H9 (cell line): ENCODE data around the gene KRTAP5-11. TPM values are rescaled to one million over a fixed set of nuclear protein-coding genes. Genes with fewer than 3 reads are reported as not detected.
A peak's percentile ranks its signal among the peaks of the same experiment; 100 is the strongest.
"Not testable (repeated sequence)": the region's sequence is repeated elsewhere in the genome, so short reads cannot be mapped to it uniquely, and the experiment has no call there.

Experiments used
- DNase-seq: peaks from one replicate; pipeline ENCODE4 v3.0.0-alpha.2; 2017
- H2AFZ ChIP-seq: one replicate; pipeline ENCODE4 v1.6.1; 2013; ENCODE audit warnings: mild to moderate bottlenecking, low read length, control low read depth, moderate library complexity
- H2AK5ac ChIP-seq: 2 replicates; pipeline ENCODE4 v1.6.1; 2013; ENCODE audit warnings: low read length, control low read depth, mixed read lengths; ENCODE audit not compliant: insufficient read length
- H2BK120ac ChIP-seq: one replicate; pipeline ENCODE4 v1.6.1; 2013; ENCODE audit warnings: low read depth, mild to moderate bottlenecking, low read length, control low read depth, inconsistent platforms; ENCODE audit not compliant: poor library complexity, severe bottlenecking
- H2BK12ac ChIP-seq: 2 replicates; pipeline ENCODE4 v1.6.1; 2013; ENCODE audit warnings: low read length, control low read depth, mixed read lengths, low read depth; ENCODE audit not compliant: insufficient read length
- H2BK15ac ChIP-seq: 2 replicates; pipeline ENCODE4 v1.6.1; 2013; ENCODE audit warnings: low read depth, low read length, control low read depth
- H2BK20ac ChIP-seq: one replicate; pipeline ENCODE4 v1.6.1; 2013; ENCODE audit warnings: low read depth, mild to moderate bottlenecking, low read length, control low read depth, inconsistent platforms; ENCODE audit not compliant: poor library complexity, severe bottlenecking
- H2BK5ac ChIP-seq: 2 replicates; pipeline ENCODE4 v1.6.1; 2013; ENCODE audit warnings: low read length, control low read depth, mixed read lengths; ENCODE audit not compliant: insufficient read length
- H3K14ac ChIP-seq: 2 replicates; pipeline ENCODE4 v1.6.1; 2013; ENCODE audit warnings: low read length, control low read depth; ENCODE audit not compliant: insufficient read depth
- H3K18ac ChIP-seq: 2 replicates; pipeline ENCODE4 v1.6.1; 2013; ENCODE audit warnings: low read depth, mild to moderate bottlenecking, mixed read lengths, low read length, control low read depth; ENCODE audit not compliant: insufficient read length
- H3K23ac ChIP-seq: 2 replicates; pipeline ENCODE4 v1.6.1; 2013; ENCODE audit warnings: low read length, control low read depth, mixed read lengths, low read depth; ENCODE audit not compliant: insufficient read length
- H3K23me2 ChIP-seq: 2 replicates; pipeline ENCODE4 v1.6.1; 2013; ENCODE audit warnings: low read depth, mild to moderate bottlenecking, mixed read lengths, low read length, control low read depth; ENCODE audit not compliant: insufficient read length, poor library complexity, severe bottlenecking
- H3K27ac ChIP-seq: 2 replicates; pipeline ENCODE4 v1.5.1; 2013; ENCODE audit warnings: low read length, control low read depth, mixed read lengths, low read depth; ENCODE audit not compliant: insufficient read length
- H3K27me3 ChIP-seq: 2 replicates; pipeline ENCODE4 v1.6.1; 2013; ENCODE audit warnings: low read length, control low read depth, inconsistent platforms; ENCODE audit not compliant: insufficient read depth
- H3K4ac ChIP-seq: 2 replicates; pipeline ENCODE4 v1.6.1; 2013; ENCODE audit warnings: low read depth, mild to moderate bottlenecking, control low read depth, inconsistent platforms, low read length, moderate library complexity
- H3K4me1 ChIP-seq: 2 replicates; pipeline ENCODE4 v1.6.1; 2013; ENCODE audit warnings: low read length, control low read depth, inconsistent platforms; ENCODE audit not compliant: insufficient read depth
- H3K4me2 ChIP-seq: 2 replicates; pipeline ENCODE4 v1.6.1; 2013; ENCODE audit warnings: low read length, control low read depth, mixed read lengths; ENCODE audit not compliant: insufficient read length, insufficient read depth
- H3K56ac ChIP-seq: 2 replicates; pipeline ENCODE4 v1.6.1; 2013; ENCODE audit warnings: low read depth, mild to moderate bottlenecking, mixed read lengths, low read length, control low read depth; ENCODE audit not compliant: insufficient read length
- H3K79me1 ChIP-seq: 2 replicates; pipeline ENCODE4 v1.6.1; 2013; ENCODE audit warnings: low read depth, mild to moderate bottlenecking, moderate library complexity, low read length, control low read depth, inconsistent platforms; ENCODE audit not compliant: insufficient read depth, poor library complexity, severe bottlenecking
- H3K79me2 ChIP-seq: 2 replicates; pipeline ENCODE4 v1.6.1; 2013; ENCODE audit warnings: low read length, control low read depth, inconsistent platforms; ENCODE audit not compliant: insufficient read depth
- H3K9ac ChIP-seq: 2 replicates; pipeline ENCODE4 v1.6.1; 2013; ENCODE audit warnings: low read length, control low read depth, mixed read lengths; ENCODE audit not compliant: insufficient read length; ENCODE audit errors: extremely low read depth
- H3K9me3 ChIP-seq: one replicate; pipeline ENCODE4 v1.6.1; 2013; ENCODE audit warnings: low read depth, low read length, inconsistent platforms; ENCODE audit not compliant: control insufficient read depth
- H3T11ph ChIP-seq: one replicate; pipeline ENCODE4 v1.6.1; 2013; ENCODE audit warnings: mild to moderate bottlenecking, low read length, control low read depth, inconsistent platforms
- H4K20me1 ChIP-seq: one replicate; pipeline ENCODE4 v1.6.1; 2013; ENCODE audit not compliant: control insufficient read depth, insufficient read length, insufficient read depth
- H4K5ac ChIP-seq: 2 replicates; pipeline ENCODE4 v1.6.1; 2013; ENCODE audit warnings: low read depth, mild to moderate bottlenecking, mixed read lengths, low read length, control low read depth; ENCODE audit not compliant: insufficient read length
- H4K8ac ChIP-seq: replicated peaks from 2 replicates; pipeline ENCODE4 v1.6.1; 2013; ENCODE audit warnings: low read length, control low read depth, mixed read lengths, low read depth; ENCODE audit not compliant: insufficient read length
- H4K91ac ChIP-seq: 2 replicates; pipeline ENCODE4 v1.6.1; 2013; ENCODE audit warnings: low read depth, mild to moderate bottlenecking, moderate library complexity, mixed read lengths, low read length, control low read depth; ENCODE audit not compliant: insufficient read length
- H3K27ac Mint-ChIP-seq, 3 experiments: 2 replicates in 2 of 3; 3 replicates in 1 of 3; pipeline ENCODE4 v1.8.0; 2020 to 2021; ENCODE audit warnings: mixed read lengths in 3 of 3, mild to moderate bottlenecking in 1 of 3, moderate library complexity in 1 of 3
- H3K27me3 Mint-ChIP-seq: 2 replicates; pipeline ENCODE4 v1.8.0; 2021; ENCODE audit warnings: low read depth, mild to moderate bottlenecking, moderate library complexity, mixed read lengths
- H3K36me3 Mint-ChIP-seq, 3 experiments: 2 replicates in 2 of 3; 3 replicates in 1 of 3; pipeline ENCODE4 v1.8.0; 2020 to 2021; ENCODE audit warnings: low read depth in 3 of 3, mixed read lengths in 3 of 3; ENCODE audit not compliant: insufficient read depth in 1 of 3
- H3K4me1 Mint-ChIP-seq, 2 experiments: 2 replicates each; pipeline ENCODE4 v1.8.0; 2020; ENCODE audit warnings: mixed read lengths in 2 of 2
- H3K4me3 Mint-ChIP-seq, 2 experiments: 2 replicates in 1 of 2; 3 replicates in 1 of 2; pipeline ENCODE4 v1.8.0; 2020 to 2021; ENCODE audit warnings: mild to moderate bottlenecking in 2 of 2, mixed read lengths in 2 of 2, moderate library complexity in 1 of 2
- H3K9me3 Mint-ChIP-seq, 2 experiments: 2 replicates in 1 of 2; 3 replicates in 1 of 2; pipeline ENCODE4 v1.8.0; 2020; ENCODE audit warnings: mild to moderate bottlenecking in 2 of 2, mixed read lengths in 2 of 2, moderate library complexity in 1 of 2
- WGBS: extraction: QIAGEN DNeasy Blood & Tissue Kit; methylation state at CpG from one replicate; pipeline ENCODE4 v1.1.7; 2013; ENCODE audit warnings: missing lambda C conversion rate, low lambda C conversion rate, mixed read lengths; ENCODE audit not compliant: insufficient read length; ENCODE audit errors: extremely low coverage; 5-methylcytosine and 5-hydroxymethylcytosine counted together
- total RNA-seq: library from RNA; stranded (reverse); gene quantifications from 2 replicates; pipeline ENCODE4 v1.2.1, GENCODE V29; 2021
- TF ChIP-seq, protein P1 (sequence below): fragments of 200-600 bp; sonication (generic); conservative IDR thresholded peaks from 3 replicates; pipeline ENCODE4 v1.8.0; 2021; ENCODE audit warnings: antibody characterized with exemption, mild to moderate bottlenecking

KRTAP5-11 gene
- total RNA-seq, 1 experiment from 2014 or later, result not detected

DNA sequence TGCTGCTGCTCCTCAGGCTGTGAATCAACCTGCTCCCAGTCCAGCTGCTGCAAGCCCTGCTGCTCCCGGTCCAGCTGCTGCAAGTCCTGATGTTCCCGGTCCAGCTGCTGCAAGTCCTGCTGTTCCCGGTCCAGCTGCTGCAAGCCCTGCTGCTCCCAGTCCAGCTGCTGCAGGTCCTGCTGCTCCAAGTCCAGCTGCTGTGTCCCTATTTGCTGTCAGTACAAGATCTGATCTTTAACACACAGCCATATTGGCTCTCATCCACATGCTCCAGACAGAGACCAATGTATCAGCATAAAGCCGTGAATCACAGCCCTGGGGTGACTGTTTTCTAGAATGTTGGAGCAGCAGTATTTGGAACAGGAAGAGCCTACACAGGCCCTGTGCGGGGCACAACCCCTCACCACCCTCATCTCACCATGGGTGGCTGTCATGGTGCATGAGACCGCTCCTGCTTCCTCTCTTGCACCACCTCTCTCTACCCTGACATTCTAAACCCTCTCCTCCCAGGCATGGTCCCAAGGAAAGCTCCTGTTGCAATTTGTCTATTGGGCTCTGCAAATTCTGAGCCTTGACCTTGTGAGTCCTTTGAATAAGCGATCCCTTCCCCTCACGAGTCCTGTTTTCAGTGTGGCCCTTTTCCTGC lies 13.8 kb downstream of the KRTAP5-11 start:
- Histone ChIP-seq H2BK20ac (no peak overlapping the region), H2BK5ac (no peak overlapping the region), H2AK5ac (no peak overlapping the region), H3K4me2 (no peak overlapping the region), H3K9me3 (no peaks in the 10 kb centered on the region), H2BK15ac (no peak overlapping the region), H3K14ac (no peak overlapping the region; the same call in 1 of the 2 replicates), H2BK12ac (no peak overlapping the region), H3K23me2 (no peaks in the 10 kb centered on the region), H3K79me1 (no peaks in the 10 kb centered on the region), H4K5ac (no peak overlapping the region), H4K91ac (no peak overlapping the region), H3K4ac (no peak overlapping the region), H3K27me3 (no peaks in the 10 kb centered on the region), H3K18ac (no peak overlapping the region), H3K56ac (no peak overlapping the region), H3K23ac (no peak overlapping the region), H4K20me1 (no peaks in the 10 kb centered on the region), H2AFZ (no peak overlapping the region), H3K4me1 (no peaks in the 10 kb centered on the region; the same call in 1 of the 2 replicates), H3K9ac (no peak overlapping the region), H3T11ph (no peak overlapping the region), H3K27ac (no peak overlapping the region), H4K8ac (no peak overlapping the region), H3K79me2 (no peaks in the 10 kb centered on the region), H2BK120ac (no peak overlapping the region)
- peak overlapping the region in 1 of 3 experiments; percentile 82; a peak in 2 of 7 replicates for H3K27ac Mint-ChIP-seq
- WGBS, result no CpG with 5 or more reads among the region's 8 CpGs
- DNase-seq, result no peak
- TF ChIP-seq, protein P1, sequence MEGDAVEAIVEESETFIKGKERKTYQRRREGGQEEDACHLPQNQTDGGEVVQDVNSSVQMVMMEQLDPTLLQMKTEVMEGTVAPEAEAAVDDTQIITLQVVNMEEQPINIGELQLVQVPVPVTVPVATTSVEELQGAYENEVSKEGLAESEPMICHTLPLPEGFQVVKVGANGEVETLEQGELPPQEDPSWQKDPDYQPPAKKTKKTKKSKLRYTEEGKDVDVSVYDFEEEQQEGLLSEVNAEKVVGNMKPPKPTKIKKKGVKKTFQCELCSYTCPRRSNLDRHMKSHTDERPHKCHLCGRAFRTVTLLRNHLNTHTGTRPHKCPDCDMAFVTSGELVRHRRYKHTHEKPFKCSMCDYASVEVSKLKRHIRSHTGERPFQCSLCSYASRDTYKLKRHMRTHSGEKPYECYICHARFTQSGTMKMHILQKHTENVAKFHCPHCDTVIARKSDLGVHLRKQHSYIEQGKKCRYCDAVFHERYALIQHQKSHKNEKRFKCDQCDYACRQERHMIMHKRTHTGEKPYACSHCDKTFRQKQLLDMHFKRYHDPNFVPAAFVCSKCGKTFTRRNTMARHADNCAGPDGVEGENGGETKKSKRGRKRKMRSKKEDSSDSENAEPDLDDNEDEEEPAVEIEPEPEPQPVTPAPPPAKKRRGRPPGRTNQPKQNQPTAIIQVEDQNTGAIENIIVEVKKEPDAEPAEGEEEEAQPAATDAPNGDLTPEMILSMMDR, result no peak
- no peaks in the 10 kb centered on the region for H3K36me3 Mint-ChIP-seq
- no peaks in the 10 kb centered on the region for H3K9me3 Mint-ChIP-seq
- peaks cover 20% of the 10 kb centered on the region for H3K27me3 Mint-ChIP-seq
- peaks cover 28 to 29% of the 10 kb centered on the region in 2 experiments for H3K4me1 Mint-ChIP-seq
- H3K4me3 Mint-ChIP-seq, result no peak overlapping the region

DNA sequence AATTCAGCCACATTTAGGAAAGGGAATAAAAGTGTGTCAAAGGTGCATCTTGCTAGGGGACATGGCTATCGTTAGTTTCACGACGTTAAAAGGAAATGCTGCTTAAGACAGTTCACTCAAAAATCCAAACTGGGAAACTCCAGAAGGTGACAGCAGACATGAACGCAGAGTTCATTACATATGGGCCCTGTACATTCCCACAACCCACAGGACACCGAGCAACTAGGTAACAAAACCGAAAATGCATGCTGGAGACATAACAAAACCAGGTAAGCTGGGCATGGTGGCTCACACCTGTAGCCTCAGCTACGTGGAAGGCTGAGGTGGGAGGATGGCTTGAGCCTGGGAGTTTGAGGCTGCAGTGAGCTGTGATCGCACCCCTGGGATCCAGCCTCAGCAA lies 15.0 kb downstream of the KRTAP5-11 start:
- H3K27ac ChIP-seq, H3K4me1 ChIP-seq, DNase-seq, H3K23ac ChIP-seq, H4K5ac ChIP-seq, H2BK12ac ChIP-seq, H4K8ac ChIP-seq, H4K91ac ChIP-seq, H3K4me3 Mint-ChIP-seq, H3K36me3 Mint-ChIP-seq, H3K56ac ChIP-seq, H3K4ac ChIP-seq, H2BK120ac ChIP-seq, H3K27ac Mint-ChIP-seq, H2BK15ac ChIP-seq, H3K9me3 Mint-ChIP-seq, H2BK5ac ChIP-seq, H4K20me1 ChIP-seq, H3T11ph ChIP-seq, H3K14ac ChIP-seq, H3K23me2 ChIP-seq, H3K9me3 ChIP-seq, H3K79me2 ChIP-seq, H3K27me3 ChIP-seq, H2BK20ac ChIP-seq, H3K18ac ChIP-seq, H2AK5ac ChIP-seq, H3K79me1 ChIP-seq, H3K9ac ChIP-seq, H3K4me2 ChIP-seq, H2AFZ ChIP-seq: not testable (repeated sequence)
- Mint-ChIP-seq H3K27me3 (peaks cover 29% of the 10 kb centered on the region), H3K4me1 (peaks cover 32% of the 10 kb centered on the region in 2 experiments)
- WGBS, result no CpG with 5 or more reads among the region's 8 CpGs
